OCI-LY7 (cell line): ENCODE measurements around the gene SDC4. TPM values are rescaled to one million over a fixed set of nuclear protein-coding genes. Genes with fewer than 3 reads are reported as not detected.

Experiments used
- BruUV-seq: library from RNA; stranded (reverse); fragments of 400-500 nt; replicated peaks from 2 replicates; lab custom pipeline; 2021; lab: Mats Ljungman, UMichigan
- CTCF ChIA-PET: fragments of 300-600 bp; sonication (Branson Sonifier 250); formaldehyde crosslinking; loops from one replicate; lab custom pipeline; 2022; ENCODE audit warnings: antibody characterized with exemption; ENCODE audit not compliant: unreplicated experiment; lab: Charles Lee
- POLR2A ChIA-PET: fragments of 300-600 bp; sonication (Branson Sonifier 250); formaldehyde crosslinking; loops from one replicate; lab custom pipeline; 2022; ENCODE audit warnings: antibody characterized with exemption; lab: Charles Lee
- DNase-seq: peaks from one replicate; pipeline ENCODE4 v3.0.0-alpha.2; 2015; ENCODE audit warnings: low spot score
- H2AFZ ChIP-seq: fragments of 200-600 bp; sonication (generic), shearing (Covaris generic); 2 replicates; pipeline ENCODE4 v1.6.1; 2014; ENCODE audit warnings: mild to moderate bottlenecking, antibody characterized with exemption, low read length, moderate library complexity
- H3K27ac ChIP-seq: fragments of 200-600 bp; sonication (generic); 2 replicates; pipeline ENCODE4 v1.5.1; 2014; ENCODE audit warnings: mixed run types, low read depth, mild to moderate bottlenecking, moderate library complexity, low read length, inconsistent platforms; ENCODE audit not compliant: poor library complexity, severe bottlenecking
- H3K36me3 ChIP-seq: fragments of 200-600 bp; sonication (generic); 2 replicates; pipeline ENCODE4 v1.6.1; 2014; ENCODE audit warnings: mild to moderate bottlenecking, antibody characterized with exemption, low read length, moderate library complexity, mixed read lengths; ENCODE audit not compliant: insufficient read depth
- H3K4me1 ChIP-seq: fragments of 200-600 bp; sonication (generic); 2 replicates; pipeline ENCODE4 v1.5.1; 2014; ENCODE audit warnings: mild to moderate bottlenecking, low read length; ENCODE audit not compliant: insufficient read depth, poor library complexity, severe bottlenecking
- H3K4me2 ChIP-seq: fragments of 200-600 bp; sonication (generic); 2 replicates; pipeline ENCODE4 v1.6.1; 2014; ENCODE audit warnings: mild to moderate bottlenecking, low read length
- H3K4me3 ChIP-seq: fragments of 200-600 bp; sonication (generic); 2 replicates; pipeline ENCODE4 v1.5.1; 2014; ENCODE audit warnings: mild to moderate bottlenecking, low read depth, low read length; ENCODE audit not compliant: poor library complexity, severe bottlenecking
- H3K79me2 ChIP-seq: fragments of 200-600 bp; sonication (generic); 2 replicates; pipeline ENCODE4 v1.6.1; 2016; ENCODE audit warnings: low read depth, mild to moderate bottlenecking, low read length, moderate library complexity, mixed read lengths; ENCODE audit not compliant: insufficient read depth
- H3K9me2 ChIP-seq: fragments of 200-600 bp; sonication (generic); 2 replicates; pipeline ENCODE4 v1.6.1; 2016; ENCODE audit warnings: mild to moderate bottlenecking, low read length, mixed read lengths; ENCODE audit not compliant: insufficient read depth
- H3K9me3 ChIP-seq: fragments of 200-600 bp; sonication (generic); 2 replicates; pipeline ENCODE4 v1.6.1; 2014; ENCODE audit warnings: mild to moderate bottlenecking, mixed run types, low read length, mixed read lengths
- H4K20me1 ChIP-seq: fragments of 200-600 bp; sonication (generic); 2 replicates; pipeline ENCODE4 v1.6.1; 2014; ENCODE audit warnings: mild to moderate bottlenecking, antibody characterized with exemption, low read length, moderate library complexity, mixed read lengths; ENCODE audit not compliant: insufficient read depth
- CTCF ChIP-seq: fragments of 200-600 bp; sonication (generic); conservative IDR thresholded peaks from 2 replicates; pipeline ENCODE4 v1.5.1; 2014; ENCODE audit warnings: mild to moderate bottlenecking, antibody characterized with exemption, low read length, moderate library complexity, mixed read lengths
- EZH2phosphoT487 ChIP-seq: fragments of 200-600 bp; sonication (generic); IDR thresholded peaks from 2 replicates; pipeline ENCODE4 v1.6.1; 2018; ENCODE audit warnings: low read depth, borderline replicate concordance, mild to moderate bottlenecking, mixed run types, antibody characterized with exemption, low read length, moderate library complexity, mixed read lengths
- intact Hi-C: fragments of 100-400 bp; cut with micrococcal nuclease; formaldehyde crosslinking; loops from one replicate; pipeline ENCODE4 v1.10.0; 2022; ENCODE audit not compliant: unreplicated experiment
- total RNA-seq, 2 experiments: library from RNA; depleted of rRNA in 1 of 2; stranded (reverse); fragments of >200 nt in 1 of 2; shearing (Covaris generic) in 1 of 2; gene quantifications; 2 replicates each; pipeline ENCODE4 v1.2.3, GENCODE V29; 2014 to 2022

SDC4 gene
- total RNA-seq, 2 experiments from 2014 or later: not detected

- intact Hi-C loops: no loop called here
- no peak overlapping the region for H3K4me3 ChIP-seq
- H3K79me2 ChIP-seq: no peaks in the 10 kb centered on the region
- ChIA-PET POLR2A (interaction anchor here (0.6 kb wide), 2 partner anchors 41 to 507 kb away, joined by 3 to 5 read pairs; no protein-coding TSS in a partner anchor), CTCF (no interaction called here)
- DNase-seq: no peak
- H3K4me2 ChIP-seq: no peak overlapping the region
- no peaks in the 10 kb centered on the region for H4K20me1 ChIP-seq
- TF ChIP-seq EZH2phosphoT487: no peak
- no peak for TF ChIP-seq CTCF
- H2AFZ ChIP-seq: no peak overlapping the region
- no peak overlapping the region for H3K27ac ChIP-seq
- no peaks in the 10 kb centered on the region for H3K36me3 ChIP-seq
- no peaks in the 10 kb centered on the region for H3K9me3 ChIP-seq
- no peaks in the 10 kb centered on the region for H3K4me1 ChIP-seq
- BruUV-seq: no TSS peak
- H3K9me2 ChIP-seq: no peaks in the 10 kb centered on the region
Measured at GRCh38 chr20:45294659-45295058, 53.6 kb downstream of the SDC4 start.

GRCh38 chr20:45294003-45294368 lies 54.2 kb downstream of the SDC4 start:
- H3K4me1 ChIP-seq: no peaks in the 10 kb centered on the region
- H3K27ac ChIP-seq: no peak overlapping the region
- POLR2A ChIA-PET: interaction anchor here (0.5 kb wide), 1 partner anchor 476 kb away, joined by 4 read pairs; no protein-coding TSS in a partner anchor
- no peak overlapping the region for H2AFZ ChIP-seq
- CTCF ChIA-PET: no interaction called here
- no peak overlapping the region for H3K4me3 ChIP-seq
- no peaks in the 10 kb centered on the region for H3K79me2 ChIP-seq
- no TSS peak for BruUV-seq
- no peaks in the 10 kb centered on the region for H3K36me3 ChIP-seq
- H3K9me2 ChIP-seq: no peaks in the 10 kb centered on the region
- TF ChIP-seq EZH2phosphoT487 (no peak), CTCF (no peak)
- no peaks in the 10 kb centered on the region for H4K20me1 ChIP-seq
- H3K9me3 ChIP-seq: no peaks in the 10 kb centered on the region
- H3K4me2 ChIP-seq: no peak overlapping the region
- no peak for DNase-seq
- intact Hi-C loops: no loop called here

- Histone ChIP-seq H3K36me3 (no peaks in the 10 kb centered on the region), H3K4me3 (no peak overlapping the region), H3K9me2 (no peaks in the 10 kb centered on the region), H3K9me3 (no peaks in the 10 kb centered on the region), H3K79me2 (no peaks in the 10 kb centered on the region), H3K27ac (no peak overlapping the region), H3K4me2 (no peak overlapping the region), H3K4me1 (no peaks in the 10 kb centered on the region), H4K20me1 (no peaks in the 10 kb centered on the region), H2AFZ (no peak overlapping the region)
- CTCF ChIA-PET: no interaction called here
- POLR2A ChIA-PET: interaction anchor here (0.5 kb wide), 1 partner anchor 477 kb away, joined by 4 read pairs; no protein-coding TSS in a partner anchor
- DNase-seq: no peak
- intact Hi-C loops: no loop called here
- TF ChIP-seq CTCF (no peak), EZH2phosphoT487 (no peak)
- no TSS peak for BruUV-seq
Measured at GRCh38 chr20:45293041-45294002, 54.9 kb downstream of the SDC4 start.
